ENCODE measurements around the gene ATF5. TPM values are rescaled to one million over a fixed set of nuclear protein-coding genes. Genes with fewer than 3 reads are reported as not detected.
A peak's percentile ranks its signal among the peaks of the same experiment; 100 is the strongest.

Gene ATF5
- total and polyA plus RNA-seq, 2 donors (not counting 1 experiment from before 2014, with no cell fraction given) = 9.0 to 37.6 TPM

DNA sequence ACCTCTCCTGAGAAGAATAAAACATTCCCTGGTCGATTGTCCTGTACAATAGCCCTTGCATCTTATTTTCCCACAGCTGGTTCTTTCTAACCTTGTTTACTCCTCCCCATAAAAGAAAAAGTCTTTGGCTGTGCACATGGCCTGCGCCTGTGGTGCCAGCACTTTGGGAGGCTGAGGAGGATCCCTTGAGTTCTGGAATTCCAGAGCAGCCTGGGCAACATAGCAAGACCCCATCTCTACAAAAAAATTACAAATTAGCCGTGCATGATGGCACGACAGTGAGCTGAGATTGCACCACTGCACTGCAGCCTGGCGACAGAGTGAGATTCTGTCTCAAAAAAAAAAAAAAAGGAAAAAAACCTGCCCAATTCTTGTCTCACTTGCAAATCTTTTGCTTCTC, 7.5 kb downstream of the ATF5 start:
- no peak overlapping the region for H3K4me3 ChIP-seq (ENCODE audit: control extremely low read depth in 1 of 5, extremely low read depth in 1 of 5, insufficient read depth in 1 of 5, low read depth in 2 of 5, low read length in 4 of 5)
- 85% methylated on average over 3 of the region's 5 CpGs for WGBS (ENCODE audit: insufficient coverage)

DNA sequence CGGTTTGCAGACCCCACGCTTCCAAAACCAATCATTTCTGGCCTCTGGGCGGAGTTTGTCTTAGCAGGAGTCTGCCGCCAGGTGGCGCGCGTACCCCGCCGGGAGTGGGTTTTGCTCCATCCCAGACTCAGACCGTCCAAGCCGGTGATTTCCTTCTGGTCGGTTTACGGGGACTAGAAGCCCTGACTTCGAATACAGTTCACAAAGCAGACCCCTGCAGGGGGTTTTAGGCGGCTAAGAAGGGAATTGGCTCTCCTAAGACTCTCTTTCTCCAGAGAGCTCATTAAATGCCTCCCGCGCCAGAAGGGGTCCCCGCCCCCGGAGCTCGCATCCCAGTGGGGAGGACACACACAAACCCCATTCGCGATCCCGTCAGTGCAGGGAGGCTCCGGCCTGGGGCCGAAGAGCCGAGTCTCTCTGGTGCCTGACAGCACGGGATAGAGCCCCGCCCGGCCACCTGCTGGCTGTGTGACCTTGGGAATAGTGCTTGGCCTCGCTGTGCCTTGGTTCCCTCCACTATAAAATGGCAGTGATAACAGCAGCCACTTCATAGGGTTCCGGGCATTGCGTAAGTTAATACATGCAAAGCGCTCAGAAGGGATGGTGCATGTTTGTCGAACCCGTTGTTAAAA, 8.9 kb downstream of the ATF5 start:
- Mint-ChIP-seq H3K27me3 (peaks cover 20% of the 10 kb centered on the region), H3K9me3 (ENCODE audit: insufficient read depth) (no peaks in the 10 kb centered on the region), H3K4me1 (peaks cover 7% of the 10 kb centered on the region), H3K4me3 (no peak overlapping the region), H3K27ac (no peak overlapping the region)
- peak; percentile 91 for ATAC-seq (ENCODE audit: low read depth)
- H3K9me3 ChIP-seq (ENCODE audit: control extremely low read depth in 1 of 3, control insufficient read depth in 2 of 3, insufficient read depth in 1 of 3, low read length in 2 of 3) = no peaks in the 10 kb centered on the region
- no peaks in the 10 kb centered on the region for H3K36me3 ChIP-seq (replicated peaks in 1 of 2; ENCODE audit: control extremely low read depth in 1 of 2, control insufficient read depth in 1 of 2, extremely low read depth in 1 of 2, insufficient read depth in 2 of 2, low read length in 1 of 2)
- no peaks in the 10 kb centered on the region for H3K27me3 ChIP-seq (replicated peaks in 1 of 4; ENCODE audit: control extremely low read depth in 1 of 4, control insufficient read depth in 3 of 4, insufficient read depth in 4 of 4, low read length in 3 of 4)
- H3K4me1 ChIP-seq (ENCODE audit: control insufficient read depth in 2 of 2, insufficient read depth in 2 of 2, low read length in 2 of 2) = peaks cover 5 to 11% of the 10 kb centered on the region in 2 donors
- no peak overlapping the region for H3K9ac ChIP-seq (ENCODE audit: low read length)
- H4K20me1 ChIP-seq (ENCODE audit: control insufficient read depth, insufficient read depth, low read length, poor library complexity, severe bottlenecking) = no peaks in the 10 kb centered on the region
- ChIA-PET POLR2A (no interaction called here), CTCF (interaction anchor here (0.5 to 3.4 kb wide), 17 partner anchors 9 to 798 kb away, joined by 3 to 20 read pairs (median 4); partner anchors contain the start of genes ATF5 and NUP62)
- intact Hi-C loops (cut with micrococcal nuclease) = loop anchor here (1.0 to 5.0 kb wide), 2 partner anchors 45 to 844 kb away; no protein-coding TSS in a partner anchor
- TF ChIP-seq EZH2 (IDR thresholded peaks at IDR 0.05; ENCODE audit: borderline replicate concordance, insufficient read depth, low read depth, low read length, poor library complexity, severe bottlenecking) = no peak
- TF ChIP-seq, protein P1, sequence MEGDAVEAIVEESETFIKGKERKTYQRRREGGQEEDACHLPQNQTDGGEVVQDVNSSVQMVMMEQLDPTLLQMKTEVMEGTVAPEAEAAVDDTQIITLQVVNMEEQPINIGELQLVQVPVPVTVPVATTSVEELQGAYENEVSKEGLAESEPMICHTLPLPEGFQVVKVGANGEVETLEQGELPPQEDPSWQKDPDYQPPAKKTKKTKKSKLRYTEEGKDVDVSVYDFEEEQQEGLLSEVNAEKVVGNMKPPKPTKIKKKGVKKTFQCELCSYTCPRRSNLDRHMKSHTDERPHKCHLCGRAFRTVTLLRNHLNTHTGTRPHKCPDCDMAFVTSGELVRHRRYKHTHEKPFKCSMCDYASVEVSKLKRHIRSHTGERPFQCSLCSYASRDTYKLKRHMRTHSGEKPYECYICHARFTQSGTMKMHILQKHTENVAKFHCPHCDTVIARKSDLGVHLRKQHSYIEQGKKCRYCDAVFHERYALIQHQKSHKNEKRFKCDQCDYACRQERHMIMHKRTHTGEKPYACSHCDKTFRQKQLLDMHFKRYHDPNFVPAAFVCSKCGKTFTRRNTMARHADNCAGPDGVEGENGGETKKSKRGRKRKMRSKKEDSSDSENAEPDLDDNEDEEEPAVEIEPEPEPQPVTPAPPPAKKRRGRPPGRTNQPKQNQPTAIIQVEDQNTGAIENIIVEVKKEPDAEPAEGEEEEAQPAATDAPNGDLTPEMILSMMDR (IDR thresholded peaks at IDR 0.05) = peak; percentile 94
- no peaks in the 10 kb centered on the region for H3K79me2 ChIP-seq (ENCODE audit: control insufficient read depth, insufficient read depth, low read length)
- peak overlapping the region in 2 of 5 experiments; percentile 24 to 28 for H3K4me3 ChIP-seq (ENCODE audit: control extremely low read depth in 1 of 5, extremely low read depth in 1 of 5, insufficient read depth in 1 of 5, low read depth in 2 of 5, low read length in 4 of 5)
- no peak overlapping the region for H3K27ac ChIP-seq (ENCODE audit: low read length in 2 of 2)
- H3K4me2 ChIP-seq (replicated peaks; ENCODE audit: low read depth, low read length, poor library complexity, severe bottlenecking) = peak overlapping the region; percentile 78
- WGBS (ENCODE audit: insufficient coverage) = 27% methylated on average over 34 of the region's 35 CpGs
- H2AFZ ChIP-seq (ENCODE audit: insufficient read depth, low read depth, low read length, poor library complexity, severe bottlenecking) = peak overlapping the region; percentile 76
- peak; percentile 82 for DNase-seq

More for the DNA sequence above, 7.5 kb downstream of the ATF5 start:
- Histone ChIP-seq H3K9ac (ENCODE audit: low read length) (no peak overlapping the region), H3K79me2 (ENCODE audit: control insufficient read depth, insufficient read depth, low read length) (no peaks in the 10 kb centered on the region), H3K36me3 (replicated peaks in 1 of 2; ENCODE audit: control extremely low read depth in 1 of 2, control insufficient read depth in 1 of 2, extremely low read depth in 1 of 2, insufficient read depth in 2 of 2, low read length in 1 of 2) (no peaks in the 10 kb centered on the region), H4K20me1 (ENCODE audit: control insufficient read depth, insufficient read depth, low read length, poor library complexity, severe bottlenecking) (no peaks in the 10 kb centered on the region), H3K9me3 (ENCODE audit: control extremely low read depth in 1 of 3, control insufficient read depth in 2 of 3, insufficient read depth in 1 of 3, low read length in 2 of 3) (no peaks in the 10 kb centered on the region), H3K27ac (ENCODE audit: low read length in 2 of 2) (no peak overlapping the region), H3K4me2 (replicated peaks; ENCODE audit: low read depth, low read length, poor library complexity, severe bottlenecking) (no peak overlapping the region), H3K4me1 (ENCODE audit: control insufficient read depth in 2 of 2, insufficient read depth in 2 of 2, low read length in 2 of 2) (peaks cover 5 to 11% of the 10 kb centered on the region in 2 donors), H3K27me3 (replicated peaks in 1 of 4; ENCODE audit: control extremely low read depth in 1 of 4, control insufficient read depth in 3 of 4, insufficient read depth in 4 of 4, low read length in 3 of 4) (no peaks in the 10 kb centered on the region), H2AFZ (ENCODE audit: insufficient read depth, low read depth, low read length, poor library complexity, severe bottlenecking) (no peak overlapping the region)
- CTCF ChIA-PET = interaction anchor here (1.0 to 3.4 kb wide), 4 partner anchors 18 to 47 kb away, joined by 3 to 13 read pairs (median 8); no protein-coding TSS in a partner anchor
- DNase-seq (no peak), ATAC-seq (ENCODE audit: low read depth) (no peak)
- TF ChIP-seq EZH2 (IDR thresholded peaks at IDR 0.05; ENCODE audit: borderline replicate concordance, insufficient read depth, low read depth, low read length, poor library complexity, severe bottlenecking) = no peak
- TF ChIP-seq, protein P1 (IDR thresholded peaks at IDR 0.05) = no peak
- no peak overlapping the region for H3K27ac Mint-ChIP-seq
- intact Hi-C loops (cut with micrococcal nuclease) = loop anchor here (5.0 kb wide), 1 partner anchor 846 kb away; no protein-coding TSS in a partner anchor
- peaks cover 12% of the 10 kb centered on the region for H3K4me1 Mint-ChIP-seq
- peaks cover 14% of the 10 kb centered on the region for H3K27me3 Mint-ChIP-seq
- H3K4me3 Mint-ChIP-seq = no peak overlapping the region
- no peaks in the 10 kb centered on the region for H3K9me3 Mint-ChIP-seq (ENCODE audit: insufficient read depth)
- POLR2A ChIA-PET = no interaction called here

Measured in B cell (primary cell).